ENCODE measurements around the gene ORMDL1. TPM values are rescaled to one million over a fixed set of nuclear protein-coding genes. Genes with fewer than 3 reads are reported as not detected.

The ORMDL1 gene
- total and polyA plus RNA-seq, 7 experiments from 2014 or later, result 70.5 to 208 (median 112) TPM

GRCh38 chr2:189821953-189822748 is 38.0 kb upstream of the ORMDL1 start:
- H3K4me1 Mint-ChIP-seq, result peaks cover 0 to 4% (median 0%) of the 10 kb centered on the region in 7 donors
- intact Hi-C loops (cut with micrococcal nuclease), result no loop called here
- no peak overlapping the region for H3K4me3 ChIP-seq (ENCODE audit: low read length)
- ChIA-PET CTCF (no interaction called here), POLR2A (no interaction called here)
- H3K27ac ChIP-seq (ENCODE audit: low read depth, low read length), result no peak overlapping the region
- no peak overlapping the region for H3K27ac Mint-ChIP-seq
- H3K27me3 ChIP-seq (ENCODE audit: control insufficient read depth in 2 of 2, insufficient read depth in 2 of 2, low read length in 2 of 2), result no peaks in the 10 kb centered on the region
- no peaks in the 10 kb centered on the region for H3K4me1 ChIP-seq (ENCODE audit: control insufficient read depth in 2 of 2, insufficient read depth in 2 of 2, low read length in 2 of 2)
- no peaks in the 10 kb centered on the region for H3K27me3 Mint-ChIP-seq
- no peaks in the 10 kb centered on the region for H3K9me3 Mint-ChIP-seq
- H3K36me3 Mint-ChIP-seq, result peaks cover 3 to 45% (median 18%) of the 10 kb centered on the region in 5 donors
- no peak for DNase-seq
- no peaks in the 10 kb centered on the region for H3K9me3 ChIP-seq (ENCODE audit: control insufficient read depth in 2 of 3, low read length in 3 of 3)
- H3K4me3 Mint-ChIP-seq, result no peak overlapping the region
- H3K36me3 ChIP-seq (ENCODE audit: control insufficient read depth in 2 of 3, insufficient read depth in 3 of 3, low read length in 3 of 3), result peaks cover 0 to 5% (median 0%) of the 10 kb centered on the region in 3 experiments
- no peak for ATAC-seq

DNA sequence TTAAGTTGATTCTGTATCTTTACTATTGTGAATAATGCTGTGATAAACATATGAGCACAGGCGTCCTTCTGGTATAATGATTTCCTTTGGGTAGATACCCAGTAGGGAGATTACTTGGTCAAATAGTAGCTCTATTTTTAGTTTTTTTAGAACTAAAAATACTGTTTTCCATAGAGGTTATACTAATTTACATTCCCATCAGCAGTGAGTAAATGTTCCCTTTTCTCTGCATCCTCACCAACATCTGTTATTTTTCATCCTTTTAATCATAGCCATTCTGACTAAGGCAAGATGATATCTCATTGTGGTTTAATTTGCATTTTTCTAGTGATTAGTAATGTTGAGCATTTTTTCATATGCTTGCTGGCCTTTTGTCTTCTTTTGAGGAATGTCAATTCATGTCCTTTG is 35.2 kb upstream of the ORMDL1 start:
- Histone ChIP-seq H3K27me3 (ENCODE audit: control insufficient read depth in 2 of 2, insufficient read depth in 2 of 2, low read length in 2 of 2) (no peaks in the 10 kb centered on the region), H3K36me3 (ENCODE audit: control insufficient read depth in 2 of 3, insufficient read depth in 3 of 3, low read length in 3 of 3) (peaks cover 0 to 5% (median 0%) of the 10 kb centered on the region in 3 experiments), H3K9me3 (ENCODE audit: control insufficient read depth in 2 of 3, low read length in 3 of 3) (no peaks in the 10 kb centered on the region), H3K4me1 (ENCODE audit: control insufficient read depth in 2 of 2, insufficient read depth in 2 of 2, low read length in 2 of 2) (no peaks in the 10 kb centered on the region), H3K4me3 (ENCODE audit: low read length) (no peak overlapping the region), H3K27ac (ENCODE audit: low read depth, low read length) (no peak overlapping the region)
- no peak for ATAC-seq
- peaks cover 6 to 47% (median 25%) of the 10 kb centered on the region in 5 donors for H3K36me3 Mint-ChIP-seq
- intact Hi-C loops (cut with micrococcal nuclease), result no loop called here
- H3K27me3 Mint-ChIP-seq, result no peaks in the 10 kb centered on the region
- no peak overlapping the region for H3K4me3 Mint-ChIP-seq
- POLR2A ChIA-PET, result no interaction called here
- no peak for DNase-seq
- H3K27ac Mint-ChIP-seq, result no peak overlapping the region
- CTCF ChIA-PET, result no interaction called here
- peaks cover 0 to 2% (median 0%) of the 10 kb centered on the region in 11 donors for H3K9me3 Mint-ChIP-seq
- H3K4me1 Mint-ChIP-seq, result peaks cover 0 to 4% (median 0%) of the 10 kb centered on the region in 7 donors

- Histone ChIP-seq H3K27me3 (ENCODE audit: control insufficient read depth in 2 of 2, insufficient read depth in 2 of 2, low read length in 2 of 2) (no peaks in the 10 kb centered on the region), H3K4me1 (ENCODE audit: control insufficient read depth in 2 of 2, insufficient read depth in 2 of 2, low read length in 2 of 2) (no peaks in the 10 kb centered on the region), H3K9me3 (ENCODE audit: control insufficient read depth in 2 of 3, low read length in 3 of 3) (no peaks in the 10 kb centered on the region), H3K4me3 (ENCODE audit: low read length) (no peak overlapping the region), H3K27ac (ENCODE audit: low read depth, low read length) (no peak overlapping the region), H3K36me3 (ENCODE audit: control insufficient read depth in 2 of 3, insufficient read depth in 3 of 3, low read length in 3 of 3) (peaks cover 0 to 5% (median 0%) of the 10 kb centered on the region in 3 experiments)
- Mint-ChIP-seq H3K4me3 (no peak overlapping the region), H3K27ac (no peak overlapping the region), H3K4me1 (peaks cover 0 to 4% (median 0%) of the 10 kb centered on the region in 7 donors), H3K27me3 (no peaks in the 10 kb centered on the region), H3K36me3 (peaks cover 6 to 56% (median 32%) of the 10 kb centered on the region in 5 donors), H3K9me3 (peaks cover 0 to 2% (median 0%) of the 10 kb centered on the region in 11 donors)
- DNase-seq, result no peak
- ChIA-PET POLR2A (no interaction called here), CTCF (no interaction called here)
- ATAC-seq, result no peak
- intact Hi-C loops (cut with micrococcal nuclease), result no loop called here
Observed at GRCh38 chr2:189818249-189819038, 34.3 kb upstream of the ORMDL1 start.

DNA sequence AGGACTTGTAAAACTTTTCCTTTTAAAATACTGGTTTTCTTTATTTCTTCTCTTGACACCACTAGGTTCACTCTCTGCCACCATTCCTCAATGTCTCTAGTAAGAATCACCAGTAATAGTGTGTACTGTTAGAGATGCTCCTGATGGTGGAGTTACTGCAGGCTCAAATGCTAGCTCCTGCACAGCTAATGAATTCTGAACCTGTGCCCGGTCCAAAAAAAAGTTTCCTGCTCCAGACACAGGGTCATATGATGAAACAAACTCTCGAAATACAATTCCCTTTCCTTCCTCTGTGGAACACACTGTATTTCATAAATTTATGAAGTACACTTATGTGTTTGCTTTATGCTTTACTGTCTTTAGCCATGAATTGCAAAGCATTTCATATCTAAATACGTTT is 19.3 kb upstream of the ORMDL1 start:
- Histone ChIP-seq H3K27me3 (ENCODE audit: control insufficient read depth in 2 of 2, insufficient read depth in 2 of 2, low read length in 2 of 2) (no peaks in the 10 kb centered on the region), H3K9me3 (ENCODE audit: control insufficient read depth in 2 of 3, low read length in 3 of 3) (no peaks in the 10 kb centered on the region), H3K4me3 (ENCODE audit: low read length) (no peak overlapping the region), H3K27ac (ENCODE audit: low read depth, low read length) (no peak overlapping the region), H3K36me3 (ENCODE audit: control insufficient read depth in 2 of 3, insufficient read depth in 3 of 3, low read length in 3 of 3) (peaks cover 0 to 10% (median 0%) of the 10 kb centered on the region in 3 experiments), H3K4me1 (ENCODE audit: control insufficient read depth in 2 of 2, insufficient read depth in 2 of 2, low read length in 2 of 2) (no peaks in the 10 kb centered on the region)
- CTCF ChIA-PET, result no interaction called here
- DNase-seq, result no peak
- ATAC-seq, result no peak
- intact Hi-C loops (cut with micrococcal nuclease), result no loop called here
- Mint-ChIP-seq H3K36me3 (peaks cover 0 to 35% (median 9%) of the 10 kb centered on the region in 5 donors), H3K4me3 (no peak overlapping the region), H3K27ac (no peak overlapping the region), H3K27me3 (no peaks in the 10 kb centered on the region), H3K9me3 (no peaks in the 10 kb centered on the region), H3K4me1 (peaks cover 0 to 8% (median 0%) of the 10 kb centered on the region in 7 donors)
- POLR2A ChIA-PET, result no interaction called here

DNA sequence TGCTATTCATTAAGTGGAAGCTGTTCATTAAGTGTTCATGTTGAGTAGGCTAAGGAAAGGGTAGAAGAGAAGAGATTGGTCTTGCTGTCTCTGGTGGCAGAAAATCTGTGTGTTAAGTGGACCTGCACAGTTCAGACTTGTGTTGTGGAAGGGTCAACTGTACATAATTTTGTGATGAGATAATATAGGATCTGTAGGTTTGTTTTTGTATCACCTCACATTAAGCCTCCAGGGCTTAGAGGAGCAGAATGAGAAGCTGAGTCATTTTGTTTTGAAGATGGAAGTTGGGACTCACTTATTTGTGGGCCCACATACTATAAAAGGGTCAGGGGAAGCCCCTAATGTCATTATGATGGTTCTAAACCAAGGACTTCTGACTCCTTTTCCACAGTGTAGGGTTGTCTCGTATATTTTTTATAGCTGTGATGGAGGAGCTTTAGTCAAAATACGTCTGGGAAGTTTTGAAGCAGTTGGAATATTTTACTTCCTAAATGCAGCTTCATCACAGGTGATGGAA is 18.3 kb upstream of the ORMDL1 start:
- ChIA-PET POLR2A (interaction anchor here (0.8 kb wide), 1 partner anchor 19 kb away, joined by 3 read pairs; no protein-coding TSS in a partner anchor), CTCF (no interaction called here)
- ATAC-seq, result no peak
- no peak overlapping the region for H3K4me3 ChIP-seq (ENCODE audit: low read length)
- H3K27ac ChIP-seq (ENCODE audit: low read depth, low read length), result no peak overlapping the region
- no peaks in the 10 kb centered on the region for H3K9me3 ChIP-seq (ENCODE audit: control insufficient read depth in 2 of 3, low read length in 3 of 3)
- H3K9me3 Mint-ChIP-seq, result no peaks in the 10 kb centered on the region
- no peaks in the 10 kb centered on the region for H3K27me3 Mint-ChIP-seq
- intact Hi-C loops (cut with micrococcal nuclease), result no loop called here
- peaks cover 0 to 35% (median 8%) of the 10 kb centered on the region in 5 donors for H3K36me3 Mint-ChIP-seq
- H3K27me3 ChIP-seq (ENCODE audit: control insufficient read depth in 2 of 2, insufficient read depth in 2 of 2, low read length in 2 of 2), result no peaks in the 10 kb centered on the region
- H3K4me1 ChIP-seq (ENCODE audit: control insufficient read depth in 2 of 2, insufficient read depth in 2 of 2, low read length in 2 of 2), result no peaks in the 10 kb centered on the region
- H3K36me3 ChIP-seq (ENCODE audit: control insufficient read depth in 2 of 3, insufficient read depth in 3 of 3, low read length in 3 of 3), result peaks cover 0 to 10% (median 0%) of the 10 kb centered on the region in 3 experiments
- H3K27ac Mint-ChIP-seq, result no peak overlapping the region
- peaks cover 0 to 8% (median 0%) of the 10 kb centered on the region in 7 donors for H3K4me1 Mint-ChIP-seq
- DNase-seq, result no peak
- no peak overlapping the region for H3K4me3 Mint-ChIP-seq

- no peak for ATAC-seq
- Mint-ChIP-seq H3K4me3 (no peak overlapping the region), H3K27me3 (no peaks in the 10 kb centered on the region), H3K36me3 (peaks cover 4 to 31% (median 9%) of the 10 kb centered on the region in 5 donors), H3K9me3 (no peaks in the 10 kb centered on the region), H3K27ac (peak overlapping the region in 1 of 9 donors; percentile 2), H3K4me1 (peaks cover 0 to 8% (median 0%) of the 10 kb centered on the region in 7 donors)
- no peak for DNase-seq
- H3K4me3 ChIP-seq (ENCODE audit: low read length), result no peak overlapping the region
- ChIA-PET CTCF (interaction anchor here (0.7 kb wide), 1 partner anchor 12 kb away, joined by 3 read pairs; no protein-coding TSS in a partner anchor), POLR2A (no interaction called here)
- intact Hi-C loops (cut with micrococcal nuclease), result loop anchor here (2.0 to 5.0 kb wide), 2 partner anchors 271 to 573 kb away; no protein-coding TSS in a partner anchor
- no peaks in the 10 kb centered on the region for H3K9me3 ChIP-seq (ENCODE audit: control insufficient read depth in 2 of 3, low read length in 3 of 3)
- no peaks in the 10 kb centered on the region for H3K4me1 ChIP-seq (ENCODE audit: control insufficient read depth in 2 of 2, insufficient read depth in 2 of 2, low read length in 2 of 2)
- H3K27me3 ChIP-seq (ENCODE audit: control insufficient read depth in 2 of 2, insufficient read depth in 2 of 2, low read length in 2 of 2), result no peaks in the 10 kb centered on the region
- peaks cover 0 to 27% (median 3%) of the 10 kb centered on the region in 3 experiments for H3K36me3 ChIP-seq (ENCODE audit: control insufficient read depth in 2 of 3, insufficient read depth in 3 of 3, low read length in 3 of 3)
- no peak overlapping the region for H3K27ac ChIP-seq (ENCODE audit: low read depth, low read length)
Observed at GRCh38 chr2:189799531-189799930, 15.4 kb upstream of the ORMDL1 start.

Measured in naive thymus-derived CD4-positive, alpha-beta T cell (primary cell).